Measurements from ENCODE around the gene RHEX. TPM values are rescaled to one million over a fixed set of nuclear protein-coding genes. Genes with fewer than 3 reads are reported as not detected.

The RHEX gene
- total RNA-seq, 1 donor from 2014 or later: not detected

- H2AFZ ChIP-seq (ENCODE audit: low read depth, low read length): no peak overlapping the region
- H3K4me1 Mint-ChIP-seq (ENCODE audit: low read depth, unreplicated experiment): peaks cover 2% of the 10 kb centered on the region
- no peak overlapping the region for H3K4me2 ChIP-seq (ENCODE audit: low read length)
- no peaks in the 10 kb centered on the region for H3K36me3 Mint-ChIP-seq (ENCODE audit: low read depth, unreplicated experiment)
- H3K4me3 Mint-ChIP-seq (ENCODE audit: unreplicated experiment): no peak overlapping the region
- H3K79me2 ChIP-seq (ENCODE audit: insufficient read depth, low read length): no peaks in the 10 kb centered on the region
- H3K9me3 ChIP-seq (ENCODE audit: insufficient read depth, low read depth, low read length): no peaks in the 10 kb centered on the region
- TF ChIP-seq EZH2 (IDR thresholded peaks at IDR 0.05; ENCODE audit: insufficient read depth, low read length) (no peak), CTCF (IDR thresholded peaks at IDR 0.05; ENCODE audit: insufficient read depth, low read depth, low read length) (no peak)
- H3K27ac Mint-ChIP-seq (ENCODE audit: unreplicated experiment): no peak overlapping the region
- peaks cover 4% of the 10 kb centered on the region for H3K9me3 Mint-ChIP-seq (ENCODE audit: unreplicated experiment)
- H3K27ac ChIP-seq (ENCODE audit: low read depth, low read length): no peak overlapping the region
- H3K4me3 ChIP-seq (ENCODE audit: insufficient read depth, low read depth, low read length): no peak overlapping the region
- peaks cover 46% of the 10 kb centered on the region for H3K27me3 Mint-ChIP-seq (ENCODE audit: low read depth, unreplicated experiment)
- H3K36me3 ChIP-seq (ENCODE audit: insufficient read depth, low read length): no peaks in the 10 kb centered on the region
- FAIRE-seq (no peak), DNase-seq (ENCODE audit: low read depth) (no peak)
- H4K20me1 ChIP-seq (ENCODE audit: insufficient read depth, low read length): no peaks in the 10 kb centered on the region
- H3K4me1 ChIP-seq (ENCODE audit: insufficient read depth, low read length): no peaks in the 10 kb centered on the region
- no peak overlapping the region for H3K9ac ChIP-seq (ENCODE audit: low read length)
- peaks cover 36% of the 10 kb centered on the region for H3K27me3 ChIP-seq (ENCODE audit: insufficient read depth, low read length)
Measured at GRCh38 chr1:206145771-206146290, 92.9 kb downstream of the RHEX start.

Other genes with a start within 250 kb of the RHEX start
- 22.4 and 23.3 TPM in 2 replicates for gene SLC41A1, start 240.0 kb upstream of the RHEX start, total RNA-seq
- gene PM20D1, start 203.0 kb upstream of the RHEX start, total RNA-seq: not detected in 2 replicates
- not detected in 2 replicates for gene SLC26A9, start 109.7 kb upstream of the RHEX start, total RNA-seq
- 6.6 and 8.1 TPM in 2 replicates for gene RAB7B, start 49.8 kb upstream of the RHEX start, total RNA-seq
- gene CTSE, start 29.3 kb upstream of the RHEX start, total RNA-seq: not detected in 2 replicates
- gene AVPR1B, start 64.2 kb downstream of the RHEX start, total RNA-seq: not detected in 2 replicates
- 8.4 and 8.8 TPM in 2 replicates for gene FAM72A, start 149.7 kb downstream of the RHEX start, total RNA-seq
- 116 and 129 TPM in 2 replicates for gene SRGAP2, start 150.4 kb downstream of the RHEX start, total RNA-seq